Naive thymus-derived CD4-positive, alpha-beta T cell (primary cell): Measurements from ENCODE around the gene ELAVL1. TPM values are rescaled to one million over a fixed set of nuclear protein-coding genes. Genes with fewer than 3 reads are reported as not detected.
"Not testable (repeated sequence)": the region's sequence is repeated elsewhere in the genome, so short reads cannot be mapped to it uniquely, and the experiment has no call there.

Source experiments
- ATAC-seq: fragments of 150-1000 bp; cut with Tn5 transposase; 2 replicates; pipeline ENCODE4 v1.10.0; 2021; ENCODE audit warnings: mild to moderate bottlenecking, moderate library complexity
- CTCF ChIA-PET: fragments of 350-600 bp; sonication (Branson Sonifier 250); formaldehyde crosslinking; loops from one replicate; lab custom pipeline; 2021; ENCODE audit warnings: antibody characterized with exemption; lab: Charles Lee
- POLR2A ChIA-PET: fragments of 350-600 bp; sonication (Branson Sonifier 250); formaldehyde crosslinking; loops from one replicate; lab custom pipeline; 2021; ENCODE audit warnings: antibody characterized with exemption, inconsistent platforms; lab: Charles Lee
- DNase-seq, 9 donors: peaks; one replicate each; pipeline versions ENCODE4 v3.0.0 to v3.0.0-alpha.2; 2020 to 2022; ENCODE audit warnings: mixed read lengths in 1 of 9
- H3K27ac ChIP-seq: one replicate; pipeline ENCODE4 v1.7.0; 2013; ENCODE audit warnings: mild to moderate bottlenecking, low read depth, low read length, moderate library complexity
- H3K27me3 ChIP-seq, 2 donors: one replicate each; pipeline ENCODE4 v1.7.0; 2013; ENCODE audit warnings: low read length in 2 of 2, mild to moderate bottlenecking in 2 of 2, moderate library complexity in 2 of 2; ENCODE audit not compliant: control insufficient read depth in 2 of 2, insufficient read depth in 2 of 2
- H3K36me3 ChIP-seq, 3 experiments: 1 replicate in 2 of 3; 2 replicates in 1 of 3; pipeline ENCODE4 v1.7.0; 2013; ENCODE audit warnings: low read length in 3 of 3, mild to moderate bottlenecking in 3 of 3, moderate library complexity in 1 of 3; ENCODE audit not compliant: insufficient read depth in 3 of 3, control insufficient read depth in 2 of 3
- H3K4me1 ChIP-seq, 2 donors: one replicate each; pipeline ENCODE4 v1.7.0; 2013; ENCODE audit warnings: low read length in 2 of 2, mild to moderate bottlenecking in 2 of 2, moderate library complexity in 1 of 2; ENCODE audit not compliant: control insufficient read depth in 2 of 2, insufficient read depth in 2 of 2
- H3K4me3 ChIP-seq: 2 replicates; pipeline ENCODE4 v1.7.0; 2013; ENCODE audit warnings: mild to moderate bottlenecking, low read length
- H3K9me3 ChIP-seq, 3 experiments: 1 replicate in 2 of 3; 2 replicates in 1 of 3; pipeline ENCODE4 v1.7.0; 2013; ENCODE audit warnings: low read length in 3 of 3; ENCODE audit not compliant: control insufficient read depth in 2 of 3
- H3K27ac Mint-ChIP-seq, 9 donors: one replicate each; pipeline ENCODE4 v1.8.0; 2020 to 2022; ENCODE audit warnings: mixed read lengths in 9 of 9, mild to moderate bottlenecking in 8 of 9, moderate library complexity in 5 of 9, inconsistent platforms in 2 of 9
- H3K27me3 Mint-ChIP-seq, 5 donors: one replicate each; pipeline ENCODE4 v1.8.0; 2021 to 2022; ENCODE audit warnings: mixed read lengths in 5 of 5, mild to moderate bottlenecking in 1 of 5
- H3K36me3 Mint-ChIP-seq, 5 donors: one replicate each; pipeline ENCODE4 v1.8.0; 2020 to 2022; ENCODE audit warnings: mixed read lengths in 5 of 5, mild to moderate bottlenecking in 3 of 5, inconsistent platforms in 1 of 5
- H3K4me1 Mint-ChIP-seq, 7 donors: one replicate each; pipeline ENCODE4 v1.8.0; 2020 to 2022; ENCODE audit warnings: mixed read lengths in 7 of 7, mild to moderate bottlenecking in 3 of 7, inconsistent platforms in 1 of 7
- H3K4me3 Mint-ChIP-seq, 10 donors: one replicate each; pipeline ENCODE4 v1.8.0; 2020 to 2022; ENCODE audit warnings: mild to moderate bottlenecking in 10 of 10, mixed read lengths in 10 of 10, moderate library complexity in 6 of 10, inconsistent platforms in 2 of 10
- H3K9me3 Mint-ChIP-seq, 11 donors: one replicate each; pipeline ENCODE4 v1.8.0; 2020 to 2022; ENCODE audit warnings: mixed read lengths in 11 of 11, mild to moderate bottlenecking in 4 of 11, inconsistent platforms in 1 of 11, moderate library complexity in 1 of 11
- intact Hi-C, 2 donors: fragments of 100-400 bp; cut with micrococcal nuclease; formaldehyde crosslinking; loops; one replicate each; pipeline ENCODE4 v1.15.1; 2023
- polyA plus RNA-seq, 2 donors: library from polyadenylated mRNA; unstranded; fragments of 300-500 nt; fragmentation: Illumina TruSeq; gene quantifications; one replicate each; pipeline ENCODE4 v1.2.3, GENCODE V29; 2021
- total RNA-seq, 6 experiments: library from RNA in 5 of 6; stranded (reverse) in 5 of 6; gene quantifications; 1 replicate in 5 of 6; 2 replicates in 1 of 6; pipeline ENCODE4 v1.2.3 and lab custom pipeline; 2021 to 2026

Gene ELAVL1
- total and polyA plus RNA-seq, 7 experiments from 2014 or later, result 32.4 to 117 (median 49.6) TPM

- H3K4me3 Mint-ChIP-seq, result no peak overlapping the region
- peaks cover 0 to 22% (median 7%) of the 10 kb centered on the region in 5 donors for H3K27me3 Mint-ChIP-seq
- POLR2A ChIA-PET, result interaction anchor here (0.7 kb wide), 1 partner anchor 407 kb away, joined by 3 read pairs; no protein-coding TSS in a partner anchor
- CTCF ChIA-PET, result no interaction called here
- H3K36me3 ChIP-seq, result no peaks in the 10 kb centered on the region
- no peaks in the 10 kb centered on the region for H3K9me3 Mint-ChIP-seq
- no peaks in the 10 kb centered on the region for H3K9me3 ChIP-seq
- H3K27ac ChIP-seq, result no peak overlapping the region
- no peak overlapping the region for H3K4me3 ChIP-seq
- no peaks in the 10 kb centered on the region for H3K27me3 ChIP-seq
- no peak overlapping the region for H3K27ac Mint-ChIP-seq
- H3K36me3 Mint-ChIP-seq, result peaks cover 0 to 4% (median 0%) of the 10 kb centered on the region in 5 donors
- no peaks in the 10 kb centered on the region for H3K4me1 ChIP-seq
- DNase-seq (no peak), ATAC-seq (no peak)
- H3K4me1 Mint-ChIP-seq, result no peaks in the 10 kb centered on the region
- intact Hi-C loops, result no loop called here
Measured at GRCh38 chr19:8036434-8037099, 31.1 kb upstream of the ELAVL1 start.

DNA sequence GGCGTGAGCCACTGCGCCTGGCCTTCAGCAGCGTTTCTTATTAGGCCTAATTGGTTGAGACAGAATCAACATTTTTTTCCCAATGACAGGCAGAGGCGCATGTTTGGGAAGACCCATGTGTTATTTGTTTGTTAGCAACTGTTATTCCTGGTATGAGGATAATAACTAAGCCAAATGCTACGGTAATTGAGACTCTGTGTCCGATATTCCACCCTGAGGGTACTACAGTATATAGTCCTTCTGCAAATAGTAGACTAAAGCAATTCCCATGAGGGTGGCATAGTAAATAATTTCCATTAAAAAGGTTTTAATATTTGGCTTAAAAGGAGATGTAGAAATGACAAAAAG, 28.7 kb upstream of the ELAVL1 start:
- ChIA-PET POLR2A (no interaction called here), CTCF (no interaction called here)
- no peak overlapping the region for H3K27ac Mint-ChIP-seq
- DNase-seq, result no peak
- intact Hi-C loops, result no loop called here
- H3K4me3 Mint-ChIP-seq, result no peak overlapping the region
- peaks cover 0 to 4% (median 0%) of the 10 kb centered on the region in 5 donors for H3K36me3 Mint-ChIP-seq
- Histone ChIP-seq H3K27me3 (no peaks in the 10 kb centered on the region), H3K9me3 (no peaks in the 10 kb centered on the region), H3K4me3 (no peak overlapping the region), H3K4me1 (no peaks in the 10 kb centered on the region), H3K27ac (no peak overlapping the region), H3K36me3 (no peaks in the 10 kb centered on the region)
- H3K9me3 Mint-ChIP-seq, result no peaks in the 10 kb centered on the region
- ATAC-seq, result no peak
- no peaks in the 10 kb centered on the region for H3K4me1 Mint-ChIP-seq
- H3K27me3 Mint-ChIP-seq, result peaks cover 0 to 22% (median 7%) of the 10 kb centered on the region in 5 donors

DNA sequence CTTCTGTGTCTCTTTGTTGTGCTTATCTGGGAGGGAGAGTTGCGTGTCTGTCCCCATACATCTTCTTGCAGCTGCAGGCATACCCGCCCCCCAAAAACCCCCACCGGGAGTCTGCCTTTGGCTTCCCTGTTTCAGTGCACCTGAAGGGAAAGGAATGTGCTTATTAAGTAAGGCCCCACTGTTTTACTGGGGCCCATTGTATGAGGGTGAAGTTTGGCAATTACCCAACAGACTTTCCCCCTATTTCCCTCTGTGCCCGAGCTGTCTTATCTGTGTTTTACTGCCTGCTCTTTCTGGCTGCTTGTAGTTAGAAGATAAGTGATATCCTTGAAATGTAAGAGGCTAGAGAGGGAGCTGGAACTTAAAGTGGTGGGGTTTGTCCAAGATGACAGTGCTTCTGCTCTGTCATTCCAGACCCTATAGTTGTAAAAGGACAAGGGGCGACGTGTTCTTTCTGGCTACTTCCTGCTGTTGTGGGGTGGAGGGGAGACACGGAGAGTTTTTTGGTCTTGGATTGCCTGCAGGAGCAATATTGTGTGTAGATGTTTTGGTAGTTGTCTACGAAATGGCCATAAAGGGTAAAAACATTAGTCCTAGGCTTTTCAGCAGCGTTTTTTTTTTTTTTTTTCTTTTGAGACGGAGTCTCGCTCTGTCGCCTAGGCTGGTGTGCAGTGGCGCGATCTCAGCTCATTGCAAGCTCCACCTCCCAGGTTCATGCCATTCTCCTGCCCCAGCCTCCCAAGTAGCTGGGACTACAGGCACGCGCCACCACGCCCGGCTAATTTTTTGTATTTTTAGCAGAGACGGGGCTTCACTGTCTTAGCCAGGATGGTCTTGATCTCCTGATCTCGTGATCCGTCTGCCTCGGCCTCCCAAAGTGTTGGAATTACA, 28.1 kb upstream of the ELAVL1 start:
- H3K4me3 ChIP-seq, CTCF ChIA-PET, H3K9me3 ChIP-seq, H3K4me3 Mint-ChIP-seq, H3K36me3 Mint-ChIP-seq, POLR2A ChIA-PET, H3K4me1 Mint-ChIP-seq, H3K27me3 ChIP-seq, H3K27ac ChIP-seq, intact Hi-C loops, H3K36me3 ChIP-seq, DNase-seq, H3K4me1 ChIP-seq, ATAC-seq, H3K9me3 Mint-ChIP-seq: not testable (repeated sequence)
- H3K27ac Mint-ChIP-seq, result peak overlapping the region in 1 of 9 donors; percentile 65
- peaks cover 0 to 18% (median 7%) of the 10 kb centered on the region in 5 donors for H3K27me3 Mint-ChIP-seq

GRCh38 chr19:8030960-8031359, 25.5 kb upstream of the ELAVL1 start:
- Histone ChIP-seq H3K9me3 (no peaks in the 10 kb centered on the region), H3K36me3 (no peaks in the 10 kb centered on the region), H3K27ac (no peak overlapping the region), H3K4me1 (no peaks in the 10 kb centered on the region), H3K4me3 (no peak overlapping the region), H3K27me3 (no peaks in the 10 kb centered on the region)
- Mint-ChIP-seq H3K4me3 (no peak overlapping the region), H3K27ac (no peak overlapping the region), H3K4me1 (no peaks in the 10 kb centered on the region), H3K9me3 (no peaks in the 10 kb centered on the region), H3K36me3 (no peaks in the 10 kb centered on the region), H3K27me3 (peaks cover 0 to 7% (median 0%) of the 10 kb centered on the region in 5 donors)
- DNase-seq (no peak), ATAC-seq (no peak)
- POLR2A ChIA-PET, result no interaction called here
- intact Hi-C loops, result no loop called here
- CTCF ChIA-PET, result interaction anchor here (0.5 kb wide), 1 partner anchor 370 kb away, joined by 3 read pairs; no protein-coding TSS in a partner anchor

GRCh38 chr19:8028951-8029491, 23.6 kb upstream of the ELAVL1 start:
- Mint-ChIP-seq H3K9me3 (no peaks in the 10 kb centered on the region), H3K27me3 (peaks cover 0 to 7% (median 0%) of the 10 kb centered on the region in 5 donors), H3K4me1 (no peaks in the 10 kb centered on the region), H3K27ac (no peak overlapping the region), H3K4me3 (no peak overlapping the region), H3K36me3 (no peaks in the 10 kb centered on the region)
- CTCF ChIA-PET, result no interaction called here
- DNase-seq (no peak), ATAC-seq (no peak)
- Histone ChIP-seq H3K4me3 (no peak overlapping the region), H3K27ac (no peak overlapping the region), H3K27me3 (no peaks in the 10 kb centered on the region), H3K36me3 (no peaks in the 10 kb centered on the region), H3K4me1 (no peaks in the 10 kb centered on the region), H3K9me3 (no peaks in the 10 kb centered on the region)
- POLR2A ChIA-PET, result no interaction called here
- intact Hi-C loops, result no loop called here

- intact Hi-C loops, result no loop called here
Measured at GRCh38 chr19:8025316-8025715, 19.9 kb upstream of the ELAVL1 start.

More at GRCh38 chr19:8025316-8025715, 19.9 kb upstream of the ELAVL1 start:
- ChIA-PET POLR2A (no interaction called here), CTCF (no interaction called here)
- Mint-ChIP-seq H3K9me3 (no peaks in the 10 kb centered on the region), H3K27ac (no peak overlapping the region), H3K36me3 (no peaks in the 10 kb centered on the region), H3K4me1 (no peaks in the 10 kb centered on the region), H3K27me3 (no peaks in the 10 kb centered on the region), H3K4me3 (no peak overlapping the region)
- H3K27me3 ChIP-seq, result no peaks in the 10 kb centered on the region
- no peaks in the 10 kb centered on the region for H3K9me3 ChIP-seq
- H3K4me3 ChIP-seq, result no peak overlapping the region
- H3K4me1 ChIP-seq, result no peaks in the 10 kb centered on the region
- no peaks in the 10 kb centered on the region for H3K36me3 ChIP-seq
- H3K27ac ChIP-seq, result no peak overlapping the region
- ATAC-seq (no peak), DNase-seq (no peak)
